GM20431 (cell line): ENCODE measurements around the gene DNAH8.

Experiments
- in situ Hi-C: fragments of 300-500 bp; cut with MseI, MboI; formaldehyde crosslinking; loops from one replicate; pipeline ENCODE4 v1.15.0; 2020; ENCODE audit warnings: low sequenced_read_pairs; ENCODE audit not compliant: unreplicated experiment

The DNAH8 gene

DNA sequence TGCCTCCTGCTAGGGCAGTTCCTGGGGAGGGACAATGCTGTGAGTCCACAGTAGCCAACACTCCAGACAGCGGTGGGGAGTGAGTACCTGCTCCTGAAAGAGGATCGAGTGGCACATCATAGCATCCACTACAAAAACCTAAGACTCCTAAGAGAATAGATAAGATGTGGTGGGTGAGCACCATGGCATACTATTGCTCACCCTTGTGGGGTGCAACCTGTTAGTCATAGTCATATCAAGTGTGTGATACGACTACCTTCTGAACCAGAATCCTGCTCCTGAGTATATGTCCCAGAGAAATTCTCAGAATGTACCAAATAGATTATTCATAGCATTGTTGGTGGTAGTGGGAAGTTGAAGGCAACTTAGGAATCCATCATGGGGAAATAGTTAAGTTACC is 270.7 kb downstream of the DNAH8 start:
- in situ Hi-C loops, result loop anchor here (25.0 kb wide), 1 partner anchor 326 kb away; the partner anchor contains the start of genes KCNK16 and KCNK17

GRCh38 chr6:38987503-38987902 is 272.4 kb downstream of the DNAH8 start:
- in situ Hi-C loops, result loop anchor here (25.0 kb wide), 1 partner anchor 325 kb away; the partner anchor contains the start of genes KCNK16 and KCNK17

- in situ Hi-C loops, result loop anchor here (25.0 kb wide), 1 partner anchor 323 kb away; the partner anchor contains the start of genes KCNK16 and KCNK17
These were observed 273.8 kb downstream of the DNAH8 start for GRCh38 chr6:38988736-38989449.

DNA sequence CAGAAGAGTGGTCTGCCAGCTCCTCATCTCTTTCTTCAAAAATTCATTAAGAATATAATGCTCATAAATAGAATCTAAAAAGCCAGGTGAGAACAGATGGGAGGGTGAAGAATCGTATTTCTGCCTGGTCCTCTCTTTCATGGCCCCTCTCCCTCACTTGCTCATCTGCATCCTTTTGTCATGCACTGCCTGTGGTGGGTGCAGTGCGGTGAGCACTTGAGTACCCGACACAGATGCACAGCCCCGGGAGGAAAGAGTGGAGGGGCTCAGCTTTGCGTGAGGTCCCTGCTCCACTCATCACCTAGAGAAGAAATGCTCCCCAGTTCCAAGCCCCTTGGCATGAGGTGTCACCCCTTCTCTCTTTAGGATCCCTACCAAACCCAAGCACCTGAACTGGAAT is 275.4 kb downstream of the DNAH8 start:
- in situ Hi-C loops, result loop anchor here (25.0 kb wide), 1 partner anchor 322 kb away; the partner anchor contains the start of genes KCNK16 and KCNK17

GRCh38 chr6:38996676-38997075 is 281.6 kb downstream of the DNAH8 start:
- in situ Hi-C loops, result loop anchor here (25.0 kb wide), 1 partner anchor 316 kb away; the partner anchor contains the start of genes KCNK16 and KCNK17

- in situ Hi-C loops, result loop anchor here (25.0 kb wide), 1 partner anchor 315 kb away; the partner anchor contains the start of genes KCNK16 and KCNK17
These were observed 282.1 kb downstream of the DNAH8 start for GRCh38 chr6:38997128-38997761.

DNA sequence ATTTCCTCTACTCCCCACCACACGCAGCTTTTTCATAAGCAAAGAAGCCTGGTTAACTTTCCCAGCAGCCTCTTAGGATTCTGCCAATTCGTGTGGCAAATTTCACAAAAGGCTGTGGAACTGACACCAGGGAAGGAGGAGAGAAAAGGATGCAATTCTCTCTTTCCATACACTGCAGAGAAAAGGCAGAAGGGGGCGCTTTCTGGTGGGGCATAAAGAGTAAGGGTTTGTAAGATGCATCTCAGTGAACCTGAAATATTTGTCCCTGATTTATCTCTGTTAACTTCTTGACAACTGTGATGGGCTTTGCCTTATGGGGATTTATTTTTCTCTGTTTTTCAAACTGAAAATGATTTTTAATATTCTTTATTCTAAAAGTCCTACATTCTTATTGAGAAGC is 288.0 kb downstream of the DNAH8 start:
- in situ Hi-C loops, result no loop called here

- in situ Hi-C loops, result no loop called here
These were observed 288.4 kb downstream of the DNAH8 start for GRCh38 chr6:39003492-39003891.

DNA sequence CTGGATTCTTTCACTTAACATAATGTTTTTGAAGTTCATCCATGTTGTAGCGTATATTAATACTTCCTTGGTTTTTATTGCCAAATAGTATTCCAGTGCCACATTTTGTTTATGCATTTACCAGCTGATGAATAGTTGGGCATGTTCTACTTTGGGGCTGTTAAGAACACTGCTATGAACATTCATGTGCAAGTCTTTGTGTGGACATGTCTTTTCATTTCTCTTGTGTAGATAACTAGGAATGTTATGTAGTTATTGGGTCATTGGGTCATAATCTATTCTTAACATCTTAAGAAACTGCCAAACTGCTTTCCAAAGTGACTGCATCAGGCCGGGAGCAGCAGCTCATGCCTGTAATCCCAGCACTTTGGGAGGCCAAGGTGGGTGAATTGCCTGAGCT is 289.7 kb downstream of the DNAH8 start:
- in situ Hi-C loops, result no loop called here

DNA sequence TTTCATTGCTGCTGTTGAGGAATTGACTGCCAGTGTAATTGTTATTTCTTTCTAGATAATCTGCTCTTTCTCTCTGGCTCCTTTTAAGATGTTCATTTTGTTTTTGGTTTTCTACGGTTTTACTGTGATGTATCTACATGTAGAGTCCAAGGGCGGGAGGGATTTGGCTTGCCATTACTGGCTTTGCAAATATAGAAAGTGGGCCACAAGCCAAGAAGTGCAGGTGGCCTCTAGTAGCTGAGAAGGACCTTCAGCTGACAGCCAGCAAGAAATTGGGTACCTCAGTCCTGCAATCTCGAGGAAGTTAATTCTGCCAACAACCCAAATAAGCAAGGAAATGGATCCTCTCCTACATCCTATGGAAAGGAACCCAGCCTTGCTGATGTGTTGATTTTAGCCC is 290.7 kb downstream of the DNAH8 start:
- in situ Hi-C loops, result no loop called here

DNA sequence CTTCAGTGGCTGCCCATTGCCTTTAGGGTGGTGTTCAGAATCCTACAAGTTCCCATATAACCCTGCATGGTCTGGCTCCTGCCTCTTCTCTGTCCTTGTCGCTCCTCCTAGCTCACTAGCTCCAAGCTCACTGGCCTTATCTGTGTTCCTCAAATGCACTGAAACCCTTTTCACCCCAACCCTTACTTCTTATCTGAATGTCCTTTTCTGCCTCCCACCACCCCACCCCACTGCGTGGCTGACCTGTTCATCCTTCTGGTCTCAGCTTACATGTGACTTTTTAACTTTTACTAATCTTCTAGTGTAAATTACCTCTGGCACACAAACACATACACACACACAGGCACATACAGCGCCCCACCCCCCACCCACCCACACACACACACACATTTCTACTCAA is 292.5 kb downstream of the DNAH8 start:
- in situ Hi-C loops, result no loop called here

- in situ Hi-C loops, result no loop called here
These were observed 293.6 kb downstream of the DNAH8 start for GRCh38 chr6:39008737-39009136.

DNA sequence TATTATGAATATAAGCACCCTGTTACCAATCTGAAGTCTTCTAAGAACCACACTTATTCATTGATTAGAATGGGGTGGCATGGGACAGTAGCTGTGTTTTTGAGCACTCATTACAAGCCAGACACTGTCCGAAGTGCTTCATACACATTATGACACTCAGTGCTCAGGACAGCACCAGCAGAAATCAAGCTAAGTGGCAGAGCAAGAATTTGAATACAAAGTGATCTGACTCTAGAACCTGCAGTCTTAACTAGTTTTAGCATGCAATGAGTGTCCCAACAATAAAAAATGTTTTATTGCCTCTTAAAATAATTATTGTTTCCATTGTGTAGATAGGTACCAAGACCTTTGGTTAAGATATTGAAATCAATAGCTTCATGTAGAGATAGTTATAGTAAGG is 294.4 kb downstream of the DNAH8 start:
- in situ Hi-C loops, result no loop called here

- in situ Hi-C loops, result no loop called here
These were observed 301.9 kb downstream of the DNAH8 start for GRCh38 chr6:39016839-39017546.

- in situ Hi-C loops, result no loop called here
These were observed 302.4 kb downstream of the DNAH8 start for GRCh38 chr6:39017547-39017880.

DNA sequence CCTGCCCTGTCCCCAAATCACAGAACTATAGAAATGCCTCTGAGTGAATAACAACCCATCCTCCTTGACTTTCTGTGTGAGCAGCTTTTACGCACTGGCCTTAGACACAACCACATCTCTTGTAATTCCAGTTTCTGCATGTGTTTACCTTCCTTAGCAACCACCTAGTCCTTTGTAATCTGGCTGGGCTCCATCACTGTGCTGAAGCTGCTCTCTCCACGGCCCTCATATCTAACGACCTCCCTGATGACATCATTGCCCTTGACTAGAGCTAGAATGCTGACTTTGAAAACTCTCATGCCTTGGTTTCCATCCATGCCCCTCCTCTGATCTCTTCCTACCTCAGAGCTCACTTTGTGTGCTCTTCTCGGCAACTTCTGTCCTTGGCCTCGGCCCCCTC is 303.0 kb downstream of the DNAH8 start:
- in situ Hi-C loops, result no loop called here

DNA sequence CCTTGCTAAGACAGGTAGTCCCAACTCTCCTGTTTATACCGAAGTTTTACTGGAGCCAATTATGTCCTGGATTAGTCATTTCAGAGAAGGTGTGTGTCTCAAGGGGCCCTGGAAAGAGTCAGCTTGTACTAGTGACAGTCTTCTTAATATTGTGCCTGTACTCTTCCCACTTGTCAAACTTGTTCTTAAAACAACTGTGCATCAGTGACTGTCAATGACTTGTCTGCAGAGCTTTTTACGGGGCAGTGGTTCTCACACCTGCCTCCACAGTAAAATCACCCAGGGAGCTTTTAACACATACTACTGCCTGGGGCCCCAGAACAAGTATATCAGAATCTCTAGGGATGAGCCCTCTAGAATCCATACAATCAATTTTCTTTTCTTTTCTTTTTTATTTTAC is 305.0 kb downstream of the DNAH8 start:
- in situ Hi-C loops, result no loop called here

- in situ Hi-C loops, result no loop called here
These were observed 305.9 kb downstream of the DNAH8 start for GRCh38 chr6:39021041-39021440.

DNA sequence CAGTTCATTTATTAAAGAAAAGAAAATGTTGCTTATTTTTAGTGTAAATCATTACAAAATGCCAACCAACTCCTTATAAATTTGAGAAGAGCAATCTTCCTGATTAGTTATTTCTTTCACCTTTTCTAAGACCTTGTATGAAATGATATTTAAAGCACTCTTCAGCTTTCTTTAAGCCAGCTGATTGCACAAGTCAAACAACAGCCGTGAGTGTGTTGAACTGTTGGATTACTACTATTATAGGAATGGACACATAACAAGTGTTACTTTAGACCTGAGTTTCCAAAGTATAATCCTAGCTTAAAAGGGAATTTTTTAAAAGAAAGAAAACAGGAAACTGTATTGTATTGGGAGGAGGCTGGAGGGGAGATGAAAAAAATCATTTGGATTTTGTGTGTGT is 306.7 kb downstream of the DNAH8 start:
- in situ Hi-C loops, result no loop called here

DNA sequence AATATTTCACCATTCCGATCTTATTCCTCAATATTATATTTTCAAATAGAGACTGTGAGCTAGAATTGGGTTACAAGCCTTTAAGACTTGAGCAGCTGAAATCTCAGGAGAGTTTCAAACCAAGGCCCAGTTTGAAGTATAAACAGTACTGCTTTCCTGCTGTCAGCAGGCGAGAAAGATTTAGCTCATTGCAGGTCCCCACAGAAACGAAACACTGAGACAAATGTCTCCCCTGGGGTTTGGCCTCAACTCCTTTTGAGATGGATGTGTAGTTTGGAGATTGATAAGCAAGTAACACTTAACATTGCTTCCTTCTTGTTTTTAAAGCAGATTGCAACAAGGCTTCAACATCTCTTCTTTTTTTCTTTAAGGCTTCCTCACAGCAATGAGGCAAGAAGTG is 311.1 kb downstream of the DNAH8 start:
- in situ Hi-C loops, result no loop called here
